HepG2 (cell line): Measurements from ENCODE around the gene CYP27B1. TPM values are rescaled to one million over a fixed set of nuclear protein-coding genes. Genes with fewer than 3 reads are reported as not detected.
A peak's percentile ranks its signal among the peaks of the same experiment; 100 is the strongest.

ENCODE experiments used
- BCLAF1 ChIP-seq: fragments of 450-650 bp; IDR thresholded peaks from 2 replicates; pipeline ENCODE4 v1.6.1; 2017; ENCODE audit warnings: mild to moderate bottlenecking
- CENPT ChIP-seq: sonication (generic); formaldehyde crosslinking; IDR thresholded peaks from 2 replicates; pipeline ENCODE4 v1.8.0; 2022; ENCODE audit warnings: low read depth, mild to moderate bottlenecking, moderate library complexity, missing genetic modification reagents
- EHMT2 ChIP-seq: fragments of 200-600 bp; sonication (generic); IDR thresholded peaks from 2 replicates; pipeline ENCODE4 v1.7.0; 2017; ENCODE audit warnings: antibody characterized with exemption, low read depth, low read length, borderline replicate concordance
- GZF1 ChIP-seq: sonication (generic); formaldehyde crosslinking; IDR thresholded peaks from 2 replicates; pipeline ENCODE4 v1.5.1; 2020; ENCODE audit warnings: mild to moderate bottlenecking, missing genetic modification reagents
- HHEX ChIP-seq: IDR thresholded peaks from 2 replicates; pipeline ENCODE4 v1.6.1; 2016; ENCODE audit warnings: control low read depth
- KDM2A ChIP-seq: sonication (generic); formaldehyde crosslinking; IDR thresholded peaks from 2 replicates; pipeline ENCODE4 v1.4.0; 2020; ENCODE audit warnings: low read depth, missing genetic modification reagents, borderline replicate concordance
- KDM5B ChIP-seq: sonication (generic); formaldehyde crosslinking; IDR thresholded peaks from 2 replicates; pipeline ENCODE4 v1.4.0; 2020; ENCODE audit warnings: missing genetic modification reagents, mild to moderate bottlenecking, borderline replicate concordance
- PHB2 ChIP-seq: fragments of 450-650 bp; IDR thresholded peaks from 2 replicates; pipeline ENCODE4 v1.6.1; 2018; ENCODE audit not compliant: partially characterized antibody
- SIN3A ChIP-seq: IDR thresholded peaks from 2 replicates; pipeline ENCODE4 v1.6.1; 2011; ENCODE audit warnings: low read depth, mild to moderate bottlenecking, control low read depth, low read length, borderline replicate concordance
- SIN3B ChIP-seq: fragments of 150-350 bp; IDR thresholded peaks from 2 replicates; pipeline ENCODE4 v1.6.1; 2014; ENCODE audit warnings: low read length
- SRY ChIP-seq: sonication (generic); formaldehyde crosslinking; IDR thresholded peaks from 2 replicates; pipeline ENCODE4 v1.8.0; 2022; ENCODE audit warnings: mild to moderate bottlenecking, missing genetic modification reagents
- TOPORS ChIP-seq: sonication (generic); formaldehyde crosslinking; IDR thresholded peaks from 2 replicates; pipeline ENCODE4 v1.8.0; 2023; ENCODE audit warnings: mild to moderate bottlenecking, missing genetic modification reagents
- YY1 ChIP-seq: IDR thresholded peaks from 2 replicates; pipeline ENCODE4 v1.6.1; 2011; ENCODE audit warnings: low read length, low read depth, moderate library complexity, mild to moderate bottlenecking; ENCODE audit not compliant: insufficient read depth, insufficient replicate concordance
- ZFAT ChIP-seq: sonication (generic); formaldehyde crosslinking; conservative IDR thresholded peaks from 2 replicates; pipeline ENCODE4 v1.8.1; 2023; ENCODE audit warnings: missing genetic modification reagents, inconsistent platforms
- ZFX ChIP-seq: sonication (generic); formaldehyde crosslinking; IDR thresholded peaks from 2 replicates; pipeline ENCODE4 v1.4.0; 2020; ENCODE audit warnings: mild to moderate bottlenecking, low read depth, missing genetic modification reagents, moderate library complexity
- ZNF224 ChIP-seq: sonication (generic); formaldehyde crosslinking; IDR thresholded peaks from 2 replicates; pipeline ENCODE4 v1.5.0; 2020; ENCODE audit warnings: mild to moderate bottlenecking, missing genetic modification reagents
- ZNF44 ChIP-seq: sonication (generic); formaldehyde crosslinking; IDR thresholded peaks from 2 replicates; pipeline ENCODE4 v1.5.1; 2020; ENCODE audit warnings: mild to moderate bottlenecking, missing genetic modification reagents
- ZNF547 ChIP-seq: sonication (generic); formaldehyde crosslinking; IDR thresholded peaks from 2 replicates; pipeline ENCODE4 v1.5.1; 2020; ENCODE audit warnings: mild to moderate bottlenecking, missing genetic modification reagents
- ZNF710 ChIP-seq: sonication (generic); formaldehyde crosslinking; IDR thresholded peaks from 2 replicates; pipeline ENCODE4 v1.5.0; 2020; ENCODE audit warnings: mild to moderate bottlenecking, missing genetic modification reagents, borderline replicate concordance
- ZNF780A ChIP-seq: sonication (generic); formaldehyde crosslinking; IDR thresholded peaks from 2 replicates; pipeline ENCODE4 v1.8.0; 2022; ENCODE audit warnings: mild to moderate bottlenecking, missing genetic modification reagents, moderate library complexity
- ZNF816 ChIP-seq: sonication (generic); formaldehyde crosslinking; IDR thresholded peaks from 2 replicates; pipeline ENCODE4 v1.8.0; 2022; ENCODE audit warnings: missing genetic modification reagents, mild to moderate bottlenecking, borderline replicate concordance
- polyA plus RNA-seq, 8 experiments: library from polyadenylated mRNA; depleted of rRNA in 3 of 8; stranded (reverse) in 7 of 8; unstranded in 1 of 8; fragments of >200 nt; fragmentation: Illumina TruSeq in 4 of 8; extraction: Trizol in 4 of 8; gene quantifications; 2 replicates each; pipeline versions ENCODE4 v1.2.1 to v1.2.3, GENCODE V29; 2011 to 2016; ENCODE audit warnings: low read depth in 4 of 8, missing spikeins in 1 of 8, mixed read lengths in 1 of 8; ENCODE audit not compliant: insufficient read depth in 1 of 8
- total RNA-seq, 5 experiments: library from RNA; depleted of rRNA; stranded (reverse); fragments of >200 nt; fragmentation: Illumina TruSeq; extraction: Trizol; gene quantifications; 2 replicates each; pipeline ENCODE4 v1.2.3, GENCODE V29; 2016; ENCODE audit warnings: low read depth in 1 of 5
- TF ChIP-seq, protein P1 (sequence below): sonication (generic); formaldehyde crosslinking; IDR thresholded peaks from 2 replicates; pipeline ENCODE4 v1.4.0; 2020; ENCODE audit warnings: missing genetic modification reagents

Gene CYP27B1
- total and polyA plus RNA-seq, 2 of the 13 experiments (the other 11 are each of a cell fraction or from before 2014, with no cell fraction given): 2.3 to 3.0 TPM

DNA sequence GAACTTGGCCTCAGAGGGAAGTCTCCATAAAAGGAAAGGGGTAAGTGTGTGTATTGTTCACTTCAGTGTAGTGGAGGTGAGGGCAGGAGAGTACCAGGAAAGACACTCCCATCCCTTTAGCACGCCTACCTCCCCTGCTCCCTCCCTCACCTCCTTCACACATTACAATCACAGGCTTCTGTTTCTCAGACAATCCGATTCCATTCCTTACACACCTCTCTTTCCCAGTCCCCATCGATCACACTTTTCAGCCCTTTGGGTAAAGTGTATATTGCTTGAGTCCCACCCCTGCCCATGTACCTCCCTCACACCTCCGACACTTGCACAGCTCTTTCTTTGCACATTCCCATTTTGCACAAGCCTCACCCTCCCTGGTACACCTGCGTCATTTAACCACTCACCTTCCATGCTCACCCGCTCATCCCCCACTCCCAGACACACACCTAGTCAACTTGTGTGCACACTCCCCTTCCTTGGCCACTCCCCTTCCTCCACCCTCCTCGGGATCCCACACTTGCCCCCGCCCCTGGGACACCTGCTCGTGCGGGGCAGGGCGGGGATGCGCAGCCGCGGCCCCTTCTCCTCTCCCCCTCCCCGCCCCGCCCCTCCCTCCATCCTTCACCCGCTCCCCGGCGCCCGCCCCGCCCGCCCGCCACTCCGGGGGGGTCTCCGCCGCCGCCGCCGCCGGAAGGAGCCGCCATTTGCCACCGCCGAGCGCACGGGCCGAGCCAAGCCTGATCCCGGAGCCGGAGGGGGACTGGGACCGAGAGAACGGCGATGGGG, 12.3 kb downstream of the CYP27B1 start, which contains the start of gene MARCHF9 (continued):
- peak; percentile 54; the same call in 1 of the 2 replicates for TF ChIP-seq KDM2A (CRISPR knock-in tag)
- TF ChIP-seq YY1: peak; percentile 68
- no peak for TF ChIP-seq EHMT2
- no peak for TF ChIP-seq ZNF547 (CRISPR knock-in tag)
- TF ChIP-seq SIN3B: no peak
- TF ChIP-seq ZFX (CRISPR knock-in tag): no peak
- no peak for TF ChIP-seq ZFAT (CRISPR knock-in tag)
- peak; percentile 50; the same call in 1 of the 2 replicates for TF ChIP-seq KDM5B
- TF ChIP-seq HHEX (CRISPR knock-in tag): no peak
- TF ChIP-seq PHB2: no peak
- no peak for TF ChIP-seq TOPORS (CRISPR knock-in tag)
- TF ChIP-seq, protein P1, sequence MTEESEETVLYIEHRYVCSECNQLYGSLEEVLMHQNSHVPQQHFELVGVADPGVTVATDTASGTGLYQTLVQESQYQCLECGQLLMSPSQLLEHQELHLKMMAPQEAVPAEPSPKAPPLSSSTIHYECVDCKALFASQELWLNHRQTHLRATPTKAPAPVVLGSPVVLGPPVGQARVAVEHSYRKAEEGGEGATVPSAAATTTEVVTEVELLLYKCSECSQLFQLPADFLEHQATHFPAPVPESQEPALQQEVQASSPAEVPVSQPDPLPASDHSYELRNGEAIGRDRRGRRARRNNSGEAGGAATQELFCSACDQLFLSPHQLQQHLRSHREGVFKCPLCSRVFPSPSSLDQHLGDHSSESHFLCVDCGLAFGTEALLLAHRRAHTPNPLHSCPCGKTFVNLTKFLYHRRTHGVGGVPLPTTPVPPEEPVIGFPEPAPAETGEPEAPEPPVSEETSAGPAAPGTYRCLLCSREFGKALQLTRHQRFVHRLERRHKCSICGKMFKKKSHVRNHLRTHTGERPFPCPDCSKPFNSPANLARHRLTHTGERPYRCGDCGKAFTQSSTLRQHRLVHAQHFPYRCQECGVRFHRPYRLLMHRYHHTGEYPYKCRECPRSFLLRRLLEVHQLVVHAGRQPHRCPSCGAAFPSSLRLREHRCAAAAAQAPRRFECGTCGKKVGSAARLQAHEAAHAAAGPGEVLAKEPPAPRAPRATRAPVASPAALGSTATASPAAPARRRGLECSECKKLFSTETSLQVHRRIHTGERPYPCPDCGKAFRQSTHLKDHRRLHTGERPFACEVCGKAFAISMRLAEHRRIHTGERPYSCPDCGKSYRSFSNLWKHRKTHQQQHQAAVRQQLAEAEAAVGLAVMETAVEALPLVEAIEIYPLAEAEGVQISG (CRISPR knock-in tag): peak; percentile 64; the same call in 1 of the 2 replicates
- no peak for TF ChIP-seq BCLAF1
- no peak for TF ChIP-seq ZNF44 (CRISPR knock-in tag)
- no peak for TF ChIP-seq GZF1 (CRISPR knock-in tag)
- no peak for TF ChIP-seq SRY (CRISPR knock-in tag)
- TF ChIP-seq ZNF780A (CRISPR knock-in tag): no peak
- no peak for TF ChIP-seq CENPT (CRISPR knock-in tag)
- TF ChIP-seq ZNF710 (CRISPR knock-in tag): no peak
- peak; percentile 26; the same call in 1 of the 2 replicates for TF ChIP-seq SIN3A
- TF ChIP-seq ZNF224 (CRISPR knock-in tag): no peak
- TF ChIP-seq ZNF816 (CRISPR knock-in tag): no peak
